Progenitor cell of endocrine pancreas (in vitro differentiated cells): ENCODE measurements around the gene GPLD1. TPM values are rescaled to one million over a fixed set of nuclear protein-coding genes. Genes with fewer than 3 reads are reported as not detected.

Experiments used
- DNase-seq: peaks from one replicate; pipeline ENCODE4 v3.0.0; 2021; ENCODE audit warnings: low spot score; ENCODE audit not compliant: unreplicated experiment
- H3K27ac Mint-ChIP-seq: 2 replicates; pipeline ENCODE4 v1.8.0; 2021; ENCODE audit warnings: mild to moderate bottlenecking, moderate library complexity, mixed read lengths
- H3K27me3 Mint-ChIP-seq: 2 replicates; pipeline ENCODE4 v1.8.0; 2021; ENCODE audit warnings: mixed read lengths
- H3K36me3 Mint-ChIP-seq: 2 replicates; pipeline ENCODE4 v1.8.0; 2022; ENCODE audit warnings: mixed read lengths; ENCODE audit not compliant: insufficient read depth
- H3K4me1 Mint-ChIP-seq: 2 replicates; pipeline ENCODE4 v1.8.0; 2021; ENCODE audit warnings: low read depth, mixed read lengths
- H3K4me3 Mint-ChIP-seq: 2 replicates; pipeline ENCODE4 v1.8.0; 2021; ENCODE audit warnings: low read depth, mild to moderate bottlenecking, moderate library complexity, mixed read lengths
- H3K9me3 Mint-ChIP-seq: 2 replicates; pipeline ENCODE4 v1.8.0; 2021; ENCODE audit warnings: low read depth, mixed read lengths
- long read RNA-seq: library from polyadenylated mRNA; unstranded; transcript quantifications from one replicate; pipeline ENCODE4 v2.0.0, GENCODE V29; 2020
- total RNA-seq: library from RNA; stranded (reverse); gene quantifications from 2 replicates; pipeline ENCODE4 v1.2.1, GENCODE V29; 2021
- TF ChIP-seq, protein P1 (sequence below): fragments of 200-600 bp; sonication (generic); IDR thresholded peaks from one replicate; pipeline ENCODE4 v1.5.0; 2021; ENCODE audit warnings: antibody characterized with exemption, mild to moderate bottlenecking; ENCODE audit not compliant: unreplicated experiment

GPLD1 gene, protein sequence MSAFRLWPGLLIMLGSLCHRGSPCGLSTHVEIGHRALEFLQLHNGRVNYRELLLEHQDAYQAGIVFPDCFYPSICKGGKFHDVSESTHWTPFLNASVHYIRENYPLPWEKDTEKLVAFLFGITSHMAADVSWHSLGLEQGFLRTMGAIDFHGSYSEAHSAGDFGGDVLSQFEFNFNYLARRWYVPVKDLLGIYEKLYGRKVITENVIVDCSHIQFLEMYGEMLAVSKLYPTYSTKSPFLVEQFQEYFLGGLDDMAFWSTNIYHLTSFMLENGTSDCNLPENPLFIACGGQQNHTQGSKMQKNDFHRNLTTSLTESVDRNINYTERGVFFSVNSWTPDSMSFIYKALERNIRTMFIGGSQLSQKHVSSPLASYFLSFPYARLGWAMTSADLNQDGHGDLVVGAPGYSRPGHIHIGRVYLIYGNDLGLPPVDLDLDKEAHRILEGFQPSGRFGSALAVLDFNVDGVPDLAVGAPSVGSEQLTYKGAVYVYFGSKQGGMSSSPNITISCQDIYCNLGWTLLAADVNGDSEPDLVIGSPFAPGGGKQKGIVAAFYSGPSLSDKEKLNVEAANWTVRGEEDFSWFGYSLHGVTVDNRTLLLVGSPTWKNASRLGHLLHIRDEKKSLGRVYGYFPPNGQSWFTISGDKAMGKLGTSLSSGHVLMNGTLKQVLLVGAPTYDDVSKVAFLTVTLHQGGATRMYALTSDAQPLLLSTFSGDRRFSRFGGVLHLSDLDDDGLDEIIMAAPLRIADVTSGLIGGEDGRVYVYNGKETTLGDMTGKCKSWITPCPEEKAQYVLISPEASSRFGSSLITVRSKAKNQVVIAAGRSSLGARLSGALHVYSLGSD
- total RNA-seq = 6.6 and 7.4 TPM in 2 replicates
- long read RNA-seq, partial matches to known transcripts = 1 of 4 reads
- long read RNA-seq, other reads (novel, unspliced or antisense) = 3 of 4 reads

DNA sequence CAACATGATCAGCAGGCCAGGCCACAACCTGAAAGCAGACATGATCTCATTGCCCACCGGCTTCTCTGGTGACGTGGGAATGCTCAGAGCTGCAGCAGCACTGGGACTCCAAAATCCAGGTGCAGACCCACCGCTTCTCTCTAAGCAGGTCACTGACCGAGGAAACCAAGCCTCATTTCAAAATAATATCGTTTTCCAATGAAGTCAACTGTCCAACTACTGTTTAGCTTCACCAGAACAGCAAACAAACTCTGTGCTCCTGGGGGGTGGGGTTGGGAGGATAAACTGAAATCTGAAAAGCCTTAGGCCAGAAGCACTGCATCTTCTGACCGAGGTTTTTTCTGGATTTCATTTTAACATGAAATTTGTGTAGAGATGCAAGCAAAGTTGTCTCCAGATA lies at the start of gene GPLD1:
TSS of gene GPLD1 (minus strand) at position 109 of the 400 bp plus-strand sequence. CDS start at position 42, 67 bp downstream.
- no peak for DNase-seq
- peaks cover 3% of the 10 kb centered on the region for H3K27me3 Mint-ChIP-seq
- no peak within 1 kb of the TSS for H3K27ac Mint-ChIP-seq
- no peaks in the 10 kb centered on the region for H3K36me3 Mint-ChIP-seq
- no peaks in the 10 kb centered on the region for H3K9me3 Mint-ChIP-seq
- peaks cover 3% of the 10 kb centered on the region for H3K4me1 Mint-ChIP-seq
- H3K4me3 Mint-ChIP-seq = no peak within 1 kb of the TSS
- TF ChIP-seq, protein P1, sequence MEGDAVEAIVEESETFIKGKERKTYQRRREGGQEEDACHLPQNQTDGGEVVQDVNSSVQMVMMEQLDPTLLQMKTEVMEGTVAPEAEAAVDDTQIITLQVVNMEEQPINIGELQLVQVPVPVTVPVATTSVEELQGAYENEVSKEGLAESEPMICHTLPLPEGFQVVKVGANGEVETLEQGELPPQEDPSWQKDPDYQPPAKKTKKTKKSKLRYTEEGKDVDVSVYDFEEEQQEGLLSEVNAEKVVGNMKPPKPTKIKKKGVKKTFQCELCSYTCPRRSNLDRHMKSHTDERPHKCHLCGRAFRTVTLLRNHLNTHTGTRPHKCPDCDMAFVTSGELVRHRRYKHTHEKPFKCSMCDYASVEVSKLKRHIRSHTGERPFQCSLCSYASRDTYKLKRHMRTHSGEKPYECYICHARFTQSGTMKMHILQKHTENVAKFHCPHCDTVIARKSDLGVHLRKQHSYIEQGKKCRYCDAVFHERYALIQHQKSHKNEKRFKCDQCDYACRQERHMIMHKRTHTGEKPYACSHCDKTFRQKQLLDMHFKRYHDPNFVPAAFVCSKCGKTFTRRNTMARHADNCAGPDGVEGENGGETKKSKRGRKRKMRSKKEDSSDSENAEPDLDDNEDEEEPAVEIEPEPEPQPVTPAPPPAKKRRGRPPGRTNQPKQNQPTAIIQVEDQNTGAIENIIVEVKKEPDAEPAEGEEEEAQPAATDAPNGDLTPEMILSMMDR = no peak

DNA sequence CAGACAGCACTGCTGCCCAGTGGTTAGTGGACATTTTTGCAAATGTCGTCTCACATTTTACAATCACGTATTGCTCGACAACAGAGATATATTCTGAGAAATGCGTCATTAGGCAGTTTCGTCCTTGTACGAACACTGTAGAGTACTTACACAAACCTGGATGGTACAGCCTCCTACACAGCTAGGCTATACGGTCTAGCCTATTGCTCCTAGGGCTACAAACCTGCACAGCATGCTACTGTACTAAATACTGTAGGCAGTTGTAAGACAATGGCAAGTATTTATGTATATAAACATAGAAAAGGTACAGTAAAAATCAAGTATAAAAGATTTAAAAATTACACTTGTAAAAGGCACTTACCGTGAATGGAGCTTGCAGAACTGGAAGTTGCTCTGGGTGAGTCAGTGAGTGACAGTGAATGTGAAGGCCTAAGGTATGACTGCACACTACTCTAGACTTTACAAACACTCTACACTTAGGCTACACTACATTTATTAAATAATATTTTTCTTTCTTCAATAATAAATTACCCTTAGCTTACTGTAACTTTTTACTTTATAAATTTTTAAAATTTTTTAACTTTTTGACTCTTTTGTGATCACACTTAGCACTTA lies 48.5 kb upstream of the GPLD1 start:
- TF ChIP-seq, protein P1 = no peak

DNA sequence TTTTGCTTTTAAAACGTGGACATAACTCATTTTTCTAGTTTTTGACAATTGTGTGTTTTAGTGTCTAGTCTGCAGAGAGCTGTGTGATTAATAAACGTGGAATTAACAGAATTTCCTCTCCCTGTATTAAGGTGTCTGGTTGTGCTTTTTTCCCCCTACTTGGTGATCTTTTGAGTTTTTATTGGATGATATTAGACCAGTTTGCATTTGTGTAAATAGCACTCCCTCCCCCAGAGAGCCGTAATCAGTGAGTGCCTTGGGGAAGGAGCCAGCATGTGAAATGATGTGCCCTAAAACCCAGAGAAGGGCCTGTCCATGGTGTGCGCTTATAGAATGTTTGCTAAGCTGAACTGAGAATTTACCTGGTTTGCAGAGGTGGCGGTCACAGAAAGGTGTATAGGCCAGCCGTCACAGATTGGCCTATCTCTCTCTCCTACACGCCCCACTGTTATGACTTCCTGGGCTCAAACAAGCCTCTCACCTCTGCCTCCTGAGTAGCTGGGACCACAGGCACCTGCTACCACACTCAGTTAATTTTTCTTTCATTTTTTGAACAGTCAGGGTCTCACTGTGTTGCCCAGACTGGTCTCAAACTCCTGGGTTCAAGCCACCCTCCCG lies 47.8 kb upstream of the GPLD1 start:
- Mint-ChIP-seq H3K9me3 (no peaks in the 10 kb centered on the region), H3K4me1 (no peaks in the 10 kb centered on the region), H3K27ac (no peak overlapping the region), H3K4me3 (no peak overlapping the region), H3K36me3 (peaks cover 5% of the 10 kb centered on the region), H3K27me3 (no peaks in the 10 kb centered on the region)
- TF ChIP-seq, protein P1 = no peak
- DNase-seq = no peak

More for the DNA sequence above, 48.5 kb upstream of the GPLD1 start:
- Mint-ChIP-seq H3K27me3 (no peaks in the 10 kb centered on the region), H3K36me3 (peaks cover 5% of the 10 kb centered on the region), H3K9me3 (no peaks in the 10 kb centered on the region), H3K27ac (no peak overlapping the region), H3K4me3 (no peak overlapping the region), H3K4me1 (no peaks in the 10 kb centered on the region)
- DNase-seq = no peak

DNA sequence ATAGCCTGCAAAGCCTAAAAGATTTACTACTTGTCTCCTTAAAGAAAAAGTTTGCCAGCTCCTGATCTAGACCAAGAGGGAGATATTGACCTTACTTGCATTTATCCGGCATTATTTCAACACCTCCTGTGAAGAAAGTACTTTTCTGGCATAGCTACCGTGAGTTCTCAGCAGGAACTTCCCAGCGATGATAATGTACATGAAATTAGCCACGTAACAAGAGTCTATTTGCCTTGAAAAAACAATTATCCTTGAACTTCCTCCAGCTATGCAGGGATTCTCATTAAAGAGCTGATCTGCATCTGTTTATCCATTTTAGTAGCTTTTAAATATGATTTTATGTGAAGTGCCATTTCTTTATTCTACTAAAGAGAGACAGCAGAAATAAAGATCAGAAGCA lies 47.1 kb upstream of the GPLD1 start:
- no peaks in the 10 kb centered on the region for H3K9me3 Mint-ChIP-seq
- TF ChIP-seq, protein P1 = no peak
- peaks cover 5% of the 10 kb centered on the region for H3K36me3 Mint-ChIP-seq
- H3K27me3 Mint-ChIP-seq = no peaks in the 10 kb centered on the region
- H3K4me3 Mint-ChIP-seq = no peak overlapping the region
- no peaks in the 10 kb centered on the region for H3K4me1 Mint-ChIP-seq
- no peak overlapping the region for H3K27ac Mint-ChIP-seq
- no peak for DNase-seq
